Kidney glomerular epithelial cell (primary cell): ENCODE measurements around the gene ALDH2.
A peak's percentile ranks its signal among the peaks of the same experiment; 100 is the strongest.
"Not testable (repeated sequence)": the region's sequence is repeated elsewhere in the genome, so short reads cannot be mapped to it uniquely, and the experiment has no call there.

ENCODE experiments used
- DNase-seq: peaks from one replicate; lab custom pipeline; 2025; lab: John Stamatoyannopoulos, UW

The ALDH2 gene

GRCh38 chr12:111766608-111767361 lies at the start of gene ALDH2:
Gene ALDH2 (plus strand): TSS chr12:111766933. CDS start chr12:111766983, 50 bp downstream.
- no peak for DNase-seq

- DNase-seq: not testable (repeated sequence)
Observed at GRCh38 chr12:111719316-111719715, 47.4 kb upstream of the ALDH2 start.

GRCh38 chr12:111720457-111720856 lies 46.3 kb upstream of the ALDH2 start:
- DNase-seq: no peak

- DNase-seq: not testable (repeated sequence)
Observed at GRCh38 chr12:111723646-111724360, 42.9 kb upstream of the ALDH2 start.

- DNase-seq: no peak
Observed at GRCh38 chr12:111728795-111729194, 37.9 kb upstream of the ALDH2 start.

GRCh38 chr12:111730420-111730819 lies 36.3 kb upstream of the ALDH2 start:
- DNase-seq: no peak

GRCh38 chr12:111732786-111733185 lies 33.9 kb upstream of the ALDH2 start:
- no peak for DNase-seq

GRCh38 chr12:111733340-111733915 lies 33.3 kb upstream of the ALDH2 start:
- DNase-seq: no peak

GRCh38 chr12:111739524-111739923 lies 27.2 kb upstream of the ALDH2 start:
- not testable (repeated sequence) for DNase-seq

GRCh38 chr12:111741235-111741812 lies 25.4 kb upstream of the ALDH2 start:
- peak; percentile 47 for DNase-seq

- no peak for DNase-seq
Observed at GRCh38 chr12:111745211-111745610, 21.5 kb upstream of the ALDH2 start.

GRCh38 chr12:111747333-111747732 lies 19.4 kb upstream of the ALDH2 start:
- DNase-seq: no peak

- no peak for DNase-seq
Observed at GRCh38 chr12:111748151-111748672, 18.5 kb upstream of the ALDH2 start.

- DNase-seq: no peak
Observed at GRCh38 chr12:111748867-111749266, 17.9 kb upstream of the ALDH2 start.

- no peak for DNase-seq
Observed at GRCh38 chr12:111749391-111749790, 17.3 kb upstream of the ALDH2 start.

- DNase-seq: no peak
Observed at GRCh38 chr12:111753144-111753881, 13.4 kb upstream of the ALDH2 start.

GRCh38 chr12:111754671-111755070 lies 12.1 kb upstream of the ALDH2 start:
- DNase-seq: no peak

- DNase-seq: no peak
Observed at GRCh38 chr12:111756196-111756595, 10.5 kb upstream of the ALDH2 start.

GRCh38 chr12:111756681-111757080 lies 10.1 kb upstream of the ALDH2 start:
- no peak for DNase-seq

- DNase-seq: no peak
Observed at GRCh38 chr12:111757361-111758119, 9.2 kb upstream of the ALDH2 start.

- DNase-seq: no peak
Observed at GRCh38 chr12:111758120-111758561, 8.6 kb upstream of the ALDH2 start.
